Psoas muscle (tissue), 8 donors: ENCODE measurements around the gene HSD11B2. TPM values are rescaled to one million over a fixed set of nuclear protein-coding genes. Genes with fewer than 3 reads are reported as not detected.

Experiments used
- ATAC-seq, 4 donors: fragments of 200-7000 bp; cut with Tn5 transposase; one replicate each; pipeline ENCODE4 v1.9.1; 2020; ENCODE audit warnings: moderate library complexity in 3 of 4, mild to moderate bottlenecking in 2 of 4
- DNase-seq, 2 donors: peaks; one replicate each; pipeline ENCODE4 v3.0.0-alpha.2; 2020
- H3K27ac ChIP-seq: fragments of 200-600 bp; one replicate; pipeline ENCODE4 v1.8.0; 2022
- H3K27me3 ChIP-seq, 3 donors: fragments of 200-600 bp in 1 of 3; one replicate each; pipeline versions ENCODE4 v1.6.1 to v1.8.0; 2013 to 2022; ENCODE audit warnings: low read length in 2 of 3, mild to moderate bottlenecking in 2 of 3, moderate library complexity in 1 of 3; ENCODE audit not compliant: insufficient read depth in 3 of 3
- H3K36me3 ChIP-seq, 2 donors: fragments of 200-600 bp in 1 of 2; one replicate each; pipeline versions ENCODE4 v1.6.1 to v1.8.0; 2013 to 2022; ENCODE audit warnings: low read depth in 1 of 2, mild to moderate bottlenecking in 1 of 2, moderate library complexity in 1 of 2; ENCODE audit not compliant: insufficient read depth in 1 of 2
- H3K4me1 ChIP-seq: fragments of 200-600 bp; one replicate; pipeline ENCODE4 v1.8.0; 2022
- H3K4me3 ChIP-seq: fragments of 200-600 bp; one replicate; pipeline ENCODE4 v1.8.0; 2022; ENCODE audit warnings: mild to moderate bottlenecking
- H3K9me3 ChIP-seq: fragments of 200-600 bp; one replicate; pipeline ENCODE4 v1.8.0; 2022
- CTCF ChIP-seq: fragments of 200-600 bp; IDR thresholded peaks from one replicate; pipeline ENCODE4 v1.8.0; 2022; ENCODE audit warnings: antibody characterized with exemption
- WGBS, 3 donors: extraction: QIAGEN DNeasy Blood & Tissue Kit; methylation state at CpG; one replicate each; pipeline versions ENCODE4 v1.1.6 to v1.1.7; 2013; 5-methylcytosine and 5-hydroxymethylcytosine counted together
- intact Hi-C, 2 donors: fragments of 100-400 bp; cut with DNase I; formaldehyde crosslinking; loops; one replicate each; pipeline versions ENCODE4 v1.11.0 to v1.14.2; 2022
- polyA plus RNA-seq, 3 donors: library from polyadenylated mRNA; stranded (reverse); fragments of 200-250 nt; gene quantifications; one replicate each; pipeline ENCODE4 v1.2.3, GENCODE V29; 2013
- total RNA-seq, 4 donors: library from RNA; stranded (reverse); fragmentation: NEBNext Ultra II Directional in 2 of 4; extraction: Animal tissue kit (Norgen Biotek cat#: 25700) in 2 of 4; gene quantifications; one replicate each; pipeline versions ENCODE4 v1.2.1 to v1.2.4, GENCODE V29; 2021 to 2023
- donor health status: healthy with polysubstance abuse.
- donor health status: DM: no; HTN: no; CAD: no; lungs with moderate emphysema.
- donor health status: Bipolar disorder and iron deficiency.
- donor health status: healthy.
- donor health status: DM: yes; HTN: yes; CAD: no.
- donor health status: DM: no; HTN: no; CAD: no.
- donor health status: DM: no; HTN: no; CAD: no.
- donor health status: DM: yes; HTN: yes; CAD: no.

The HSD11B2 gene
- total and polyA plus RNA-seq, 7 donors = 0.11 to 0.71 (median 0.27) TPM

GRCh38 chr16:67441271-67441753 lies 10.4 kb downstream of the HSD11B2 start:
- peak; percentile 38 to 77 for DNase-seq
- intact Hi-C loops = no loop called here
- Histone ChIP-seq H3K9me3 (no peaks in the 10 kb centered on the region), H3K36me3 (peaks cover 0 to 39% of the 10 kb centered on the region in 2 donors), H3K4me1 (peaks cover 51% of the 10 kb centered on the region), H3K27ac (peak overlapping the region; percentile 10), H3K27me3 (no peaks in the 10 kb centered on the region), H3K4me3 (no peak overlapping the region)
- peak; percentile 20 to 57 (median 44) for ATAC-seq
- 42 to 65% (median 42%) methylated on average over 17 of the region's 17 CpGs for WGBS, 3 donors
- no peak for TF ChIP-seq CTCF

- intact Hi-C loops = no loop called here
- DNase-seq (no peak), ATAC-seq (peak in 2 of 4 donors; percentile 11 to 30)
- no peak for TF ChIP-seq CTCF
- peak overlapping the region; percentile 10 for H3K27ac ChIP-seq
- 20 to 42% (median 28%) methylated on average over 5 of the region's 5 CpGs for WGBS, 3 donors
- no peaks in the 10 kb centered on the region for H3K27me3 ChIP-seq
- peaks cover 0 to 38% of the 10 kb centered on the region in 2 donors for H3K36me3 ChIP-seq
- no peaks in the 10 kb centered on the region for H3K9me3 ChIP-seq
- peaks cover 57% of the 10 kb centered on the region for H3K4me1 ChIP-seq
- H3K4me3 ChIP-seq = no peak overlapping the region
Measured at GRCh38 chr16:67441907-67442306, 11.0 kb downstream of the HSD11B2 start.

GRCh38 chr16:67442581-67443255 lies 11.8 kb downstream of the HSD11B2 start:
- Histone ChIP-seq H3K27ac (peak overlapping the region; percentile 24), H3K4me1 (peaks cover 66% of the 10 kb centered on the region)

GRCh38 chr16:67443265-67443664 lies 12.3 kb downstream of the HSD11B2 start:
- intact Hi-C loops = no loop called here
- no peak for TF ChIP-seq CTCF
- WGBS, 3 donors = 35 to 67% (median 45%) methylated on average over 6 of the region's 6 CpGs
- Histone ChIP-seq H3K4me1 (peaks cover 70% of the 10 kb centered on the region), H3K36me3 (peaks cover 0 to 24% of the 10 kb centered on the region in 2 donors), H3K9me3 (no peaks in the 10 kb centered on the region), H3K4me3 (no peak overlapping the region), H3K27ac (peak overlapping the region; percentile 24), H3K27me3 (no peaks in the 10 kb centered on the region)
- DNase-seq = peak; percentile 67 to 86
- peak; percentile 21 to 58 (median 40) for ATAC-seq

More at GRCh38 chr16:67442581-67443255, 11.8 kb downstream of the HSD11B2 start:
- H3K9me3 ChIP-seq = no peaks in the 10 kb centered on the region
- 64 to 83% (median 66%) methylated on average over 13 of the region's 13 CpGs for WGBS, 3 donors
- H3K36me3 ChIP-seq = peaks cover 0 to 29% of the 10 kb centered on the region in 2 donors
- no peak overlapping the region for H3K4me3 ChIP-seq
- TF ChIP-seq CTCF = no peak
- no peak for DNase-seq
- intact Hi-C loops = no loop called here
- H3K27me3 ChIP-seq = no peaks in the 10 kb centered on the region
- ATAC-seq = no peak
